ENCODE data around the gene POLD1.

- TF ChIP-seq CTCF (IDR thresholded peaks at IDR 0.05) (no peak), POLR2A (IDR thresholded peaks at IDR 0.05) (no peak)
These were observed 9.9 kb downstream of the POLD1 start for GRCh38 chr19:50394017-50394416.

Measured in tibial nerve (tissue), 3 donors.